HG02981 (cell line): ENCODE results near the gene FBXO2.
"Not testable (repeated sequence)": the region's sequence is repeated elsewhere in the genome, so short reads cannot be mapped to it uniquely, and the experiment has no call there.

Experiments
- ATAC-seq: cut with Tn5 transposase; IDR thresholded peaks from one replicate; pipeline ENCODE4 v1.9.1; 2021; ENCODE audit warnings: mild to moderate bottlenecking, moderate library complexity; ENCODE audit not compliant: unreplicated experiment

The FBXO2 gene

GRCh38 chr1:11653101-11653860, 948 bp downstream of the FBXO2 start:
- no peak for ATAC-seq

GRCh38 chr1:11652203-11652780, 1.9 kb downstream of the FBXO2 start:
- ATAC-seq = no peak

- ATAC-seq = no peak
These were observed 3.2 kb downstream of the FBXO2 start for GRCh38 chr1:11651017-11651416.

- ATAC-seq = no peak
These were observed 3.8 kb downstream of the FBXO2 start for GRCh38 chr1:11650331-11650991.

GRCh38 chr1:11649624-11650330, 4.5 kb downstream of the FBXO2 start:
- no peak for ATAC-seq

- no peak for ATAC-seq
These were observed 5.0 kb downstream of the FBXO2 start for GRCh38 chr1:11649237-11649623.

GRCh38 chr1:11648732-11649158, 5.5 kb downstream of the FBXO2 start:
- no peak for ATAC-seq

- ATAC-seq = no peak
These were observed 6.2 kb downstream of the FBXO2 start for GRCh38 chr1:11648039-11648438.

GRCh38 chr1:11647333-11647732, 6.9 kb downstream of the FBXO2 start:
- ATAC-seq = no peak

GRCh38 chr1:11646317-11646716, 7.9 kb downstream of the FBXO2 start:
- no peak for ATAC-seq

- ATAC-seq = peak; percentile 44
These were observed 8.5 kb downstream of the FBXO2 start for GRCh38 chr1:11645670-11646265.

GRCh38 chr1:11645270-11645669, 9.0 kb downstream of the FBXO2 start:
- ATAC-seq = no peak

- ATAC-seq = no peak
These were observed 10.4 kb downstream of the FBXO2 start for GRCh38 chr1:11643782-11644181.

- not testable (repeated sequence) for ATAC-seq
These were observed 11.7 kb downstream of the FBXO2 start for GRCh38 chr1:11642418-11643017.

- no peak for ATAC-seq
These were observed 12.4 kb downstream of the FBXO2 start for GRCh38 chr1:11641776-11642305.

- no peak for ATAC-seq
These were observed 13.3 kb downstream of the FBXO2 start for GRCh38 chr1:11640944-11641343.

GRCh38 chr1:11640101-11640500, 14.1 kb downstream of the FBXO2 start:
- ATAC-seq = no peak

- no peak for ATAC-seq
These were observed 14.9 kb downstream of the FBXO2 start for GRCh38 chr1:11639372-11639771.

- no peak for ATAC-seq
These were observed 16.1 kb downstream of the FBXO2 start for GRCh38 chr1:11638121-11638520.
